Fibroblast of lung (primary cell): ENCODE data around the gene CALB2.

Source experiments
- EZH2 ChIP-seq: IDR thresholded peaks from 2 replicates; pipeline ENCODE4 v1.5.1; 2012; ENCODE audit warnings: low read length, control low read depth, mild to moderate bottlenecking; ENCODE audit errors: missing control alignments
- TF ChIP-seq, protein P1 (sequence below), 2 donors: IDR thresholded peaks in 1 of 2; conservative IDR thresholded peaks in 1 of 2; 1 replicate in 1 of 2; 2 replicates in 1 of 2; pipeline ENCODE4 v1.5.1; 2011 to 2012; ENCODE audit warnings: low read length in 2 of 2, control low read depth in 1 of 2, inconsistent platforms in 1 of 2, low read depth in 1 of 2, mild to moderate bottlenecking in 1 of 2

DNA sequence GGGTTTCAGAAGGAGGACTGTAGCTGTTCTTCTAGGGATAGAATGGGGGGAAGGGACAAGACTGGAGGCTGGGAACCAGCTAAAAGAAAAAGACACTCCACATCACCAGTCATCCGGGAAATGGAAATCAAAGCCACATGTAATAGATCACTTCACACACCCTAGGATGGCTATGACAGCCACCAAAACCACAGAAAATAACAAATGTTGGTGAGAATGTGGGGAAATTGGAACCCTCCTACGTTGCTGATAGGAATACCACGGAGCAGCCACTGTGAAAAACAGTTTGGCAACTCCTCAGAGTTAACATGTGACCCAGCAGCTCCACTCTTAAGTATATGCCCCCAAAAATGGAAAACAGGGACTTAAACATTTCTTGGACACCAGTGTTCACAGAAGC is 81.0 kb downstream of the CALB2 start:
- TF ChIP-seq, protein P1, sequence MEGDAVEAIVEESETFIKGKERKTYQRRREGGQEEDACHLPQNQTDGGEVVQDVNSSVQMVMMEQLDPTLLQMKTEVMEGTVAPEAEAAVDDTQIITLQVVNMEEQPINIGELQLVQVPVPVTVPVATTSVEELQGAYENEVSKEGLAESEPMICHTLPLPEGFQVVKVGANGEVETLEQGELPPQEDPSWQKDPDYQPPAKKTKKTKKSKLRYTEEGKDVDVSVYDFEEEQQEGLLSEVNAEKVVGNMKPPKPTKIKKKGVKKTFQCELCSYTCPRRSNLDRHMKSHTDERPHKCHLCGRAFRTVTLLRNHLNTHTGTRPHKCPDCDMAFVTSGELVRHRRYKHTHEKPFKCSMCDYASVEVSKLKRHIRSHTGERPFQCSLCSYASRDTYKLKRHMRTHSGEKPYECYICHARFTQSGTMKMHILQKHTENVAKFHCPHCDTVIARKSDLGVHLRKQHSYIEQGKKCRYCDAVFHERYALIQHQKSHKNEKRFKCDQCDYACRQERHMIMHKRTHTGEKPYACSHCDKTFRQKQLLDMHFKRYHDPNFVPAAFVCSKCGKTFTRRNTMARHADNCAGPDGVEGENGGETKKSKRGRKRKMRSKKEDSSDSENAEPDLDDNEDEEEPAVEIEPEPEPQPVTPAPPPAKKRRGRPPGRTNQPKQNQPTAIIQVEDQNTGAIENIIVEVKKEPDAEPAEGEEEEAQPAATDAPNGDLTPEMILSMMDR (conservative IDR thresholded peaks at IDR 0.05 in 1 of 2, IDR thresholded peaks at IDR 0.05 in 1 of 2; ENCODE audit: low read depth in 1 of 2, low read length in 2 of 2), result no peak
- TF ChIP-seq EZH2, result no peak
